Glomerular visceral epithelial cell (primary cell): ENCODE measurements around the gene PLCB2.

ENCODE experiments used
- DNase-seq: peaks from one replicate; pipeline ENCODE4 v3.0.0-alpha.2; 2016; ENCODE audit errors: extremely low spot score

The PLCB2 gene

DNA sequence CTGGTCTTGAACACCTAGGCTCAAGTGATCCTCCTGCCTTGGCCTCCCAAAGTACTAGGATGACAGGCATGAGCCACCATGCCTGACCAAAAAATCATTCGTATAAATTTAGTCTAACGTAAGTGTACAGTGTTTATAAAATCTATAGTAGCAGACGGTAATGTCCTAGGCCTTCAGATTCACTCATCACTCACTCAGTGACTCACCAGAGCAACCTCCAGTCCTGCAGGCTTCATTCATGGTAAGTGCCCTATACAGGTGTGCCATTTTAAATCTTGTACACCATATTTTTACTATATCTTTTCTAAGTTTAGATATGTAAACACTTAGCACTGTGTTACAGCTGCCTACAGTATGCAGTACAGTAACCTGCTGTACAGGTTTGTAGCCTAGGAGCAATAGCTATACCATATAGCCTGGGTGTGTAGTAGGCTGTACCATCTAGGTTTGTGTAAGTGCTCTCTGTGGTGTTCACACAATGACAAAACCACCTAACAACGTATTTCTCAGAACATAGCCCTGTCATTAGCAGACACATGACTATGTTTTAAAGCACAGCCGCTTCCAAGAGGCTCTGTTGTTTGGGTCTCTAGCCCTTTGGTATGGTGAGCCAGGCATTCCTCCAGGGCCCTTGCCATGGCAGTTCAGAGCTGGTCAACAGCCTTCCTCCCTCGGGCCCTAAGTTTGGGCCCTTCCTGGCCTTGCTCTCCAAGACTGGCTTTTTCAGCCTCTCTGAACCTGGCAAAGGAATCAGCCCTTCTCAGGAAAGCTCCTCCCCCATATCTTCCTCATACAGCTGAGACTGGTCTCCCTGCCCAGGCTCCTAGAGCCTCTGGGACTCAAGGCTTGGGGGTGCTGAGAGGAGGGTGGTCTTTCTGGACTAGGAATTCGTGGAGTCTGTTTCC is 34.9 kb upstream of the PLCB2 start:
- DNase-seq, result no peak

DNA sequence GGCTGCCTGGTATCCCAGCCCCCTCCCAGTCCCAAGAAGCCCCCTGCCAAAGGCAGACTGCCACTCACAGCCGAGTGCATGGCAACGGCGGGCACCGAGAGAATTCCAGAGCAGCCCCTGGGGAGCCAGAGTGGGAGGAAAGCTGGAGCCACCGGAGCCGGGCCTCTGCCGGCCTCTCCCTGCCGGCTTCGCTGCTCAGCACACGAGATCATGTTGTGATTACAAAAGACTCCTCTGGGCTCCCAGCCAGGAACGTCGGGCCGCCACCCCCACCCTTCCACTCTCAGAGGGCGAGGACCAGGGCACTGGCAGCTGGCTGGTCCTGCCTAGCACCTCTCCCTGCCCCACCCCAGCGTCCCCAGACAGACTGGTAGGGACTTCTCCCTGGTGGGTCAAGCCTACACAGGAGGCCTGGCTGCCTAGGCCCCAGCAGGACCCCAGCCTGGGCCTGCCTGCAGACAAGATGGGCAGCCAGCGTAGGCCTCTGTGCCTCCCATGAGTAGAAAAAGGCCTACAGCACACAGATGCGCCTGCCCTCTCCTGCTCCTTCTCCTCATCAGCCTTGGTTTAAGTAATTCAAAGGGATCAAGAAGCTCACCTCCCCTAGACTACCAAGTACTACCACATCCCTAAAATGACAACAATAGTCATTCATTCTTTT is 33.1 kb upstream of the PLCB2 start, which contains the start of gene CCDC9B:
Gene CCDC9B (minus strand): TSS at position 200 of the 661 bp plus-strand sequence. CDS start 120 bp downstream, at position 80.
- peak; percentile 91 for DNase-seq

DNA sequence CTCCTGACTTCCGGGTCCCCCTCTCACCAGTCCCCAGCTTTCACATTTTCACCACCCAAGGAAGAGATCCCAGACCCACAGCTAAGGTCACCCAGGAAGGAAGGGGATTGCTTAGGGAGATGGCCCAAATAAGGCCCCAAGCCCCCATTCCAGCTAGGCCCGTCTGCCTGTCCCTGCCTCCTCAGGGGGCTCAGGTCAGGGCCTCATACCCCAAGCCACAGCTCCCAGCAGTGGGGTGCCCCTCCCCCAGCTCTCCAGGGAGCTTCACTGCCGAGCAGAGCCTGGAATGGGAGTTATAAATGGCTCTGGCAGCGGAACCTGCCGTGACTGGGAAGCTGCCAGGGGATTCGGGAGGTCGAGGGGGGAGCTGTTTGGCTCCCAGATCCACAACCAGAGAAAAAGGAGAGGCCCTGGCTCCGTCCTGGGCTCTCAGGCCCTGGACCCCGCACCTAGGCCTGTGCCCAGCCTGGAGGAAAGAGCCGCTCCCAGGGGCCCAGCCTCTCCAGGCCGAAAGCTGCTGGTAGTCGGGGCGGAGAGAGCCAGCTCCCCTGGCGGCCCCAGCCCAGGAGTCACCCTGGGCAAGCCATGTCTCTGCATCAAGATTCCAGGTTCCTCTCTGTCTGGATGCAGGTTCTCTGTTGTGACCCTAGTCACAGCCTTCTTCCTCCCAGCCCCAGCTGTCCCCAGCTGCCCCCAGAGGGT is 32.5 kb upstream of the PLCB2 start:
- DNase-seq, result peak; percentile 60

DNA sequence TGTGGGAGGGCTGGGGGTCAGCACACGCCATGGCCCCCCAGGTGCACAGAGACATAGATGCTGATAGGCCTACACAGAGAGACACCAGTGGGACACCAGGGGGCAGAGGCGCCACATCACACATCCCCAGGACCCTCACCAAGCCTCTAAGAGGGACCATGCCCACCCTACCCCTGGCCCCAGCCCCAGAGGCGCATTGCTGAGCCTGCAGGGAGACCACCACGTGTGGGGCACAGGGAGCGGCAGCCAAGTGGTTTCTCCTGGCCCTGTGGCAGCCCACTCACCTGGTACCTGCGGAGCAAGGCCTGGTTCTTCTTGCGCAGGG is 31.8 kb upstream of the PLCB2 start:
- no peak for DNase-seq

DNA sequence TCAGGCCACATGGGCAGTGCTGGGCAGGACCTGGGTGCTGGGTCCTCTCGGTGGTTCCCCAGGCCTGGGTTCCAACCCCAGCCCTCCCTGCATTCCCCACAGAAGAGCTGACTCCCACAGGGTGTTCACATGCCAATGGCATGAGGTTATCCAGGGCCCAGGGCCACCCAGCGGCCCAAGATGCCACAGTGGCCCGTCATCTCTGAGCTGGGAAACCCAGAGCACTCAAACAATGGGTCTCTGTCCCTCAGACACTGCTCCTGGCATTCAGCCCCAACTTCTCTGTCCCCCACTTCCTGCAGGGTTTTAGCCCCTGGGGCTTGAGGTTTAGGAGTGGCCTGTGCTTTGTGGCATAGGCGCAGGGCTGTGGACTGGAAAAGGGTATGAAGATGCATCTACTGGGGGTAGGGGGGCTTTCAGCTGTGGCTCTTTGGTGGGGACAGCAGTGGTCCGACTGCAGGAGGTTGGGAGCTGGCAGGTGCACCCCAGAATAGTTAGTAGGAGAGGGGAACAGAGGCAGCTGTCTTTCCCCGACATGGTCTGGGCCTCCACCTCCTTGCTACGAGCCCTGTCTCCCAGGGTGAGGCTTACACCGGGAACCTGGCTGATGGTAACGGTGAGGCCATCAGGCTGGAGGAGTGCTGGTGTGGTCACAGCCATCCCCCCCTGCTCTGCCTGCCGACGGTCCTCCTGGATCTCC is 31.3 kb upstream of the PLCB2 start:
- DNase-seq, result peak; percentile 97

DNA sequence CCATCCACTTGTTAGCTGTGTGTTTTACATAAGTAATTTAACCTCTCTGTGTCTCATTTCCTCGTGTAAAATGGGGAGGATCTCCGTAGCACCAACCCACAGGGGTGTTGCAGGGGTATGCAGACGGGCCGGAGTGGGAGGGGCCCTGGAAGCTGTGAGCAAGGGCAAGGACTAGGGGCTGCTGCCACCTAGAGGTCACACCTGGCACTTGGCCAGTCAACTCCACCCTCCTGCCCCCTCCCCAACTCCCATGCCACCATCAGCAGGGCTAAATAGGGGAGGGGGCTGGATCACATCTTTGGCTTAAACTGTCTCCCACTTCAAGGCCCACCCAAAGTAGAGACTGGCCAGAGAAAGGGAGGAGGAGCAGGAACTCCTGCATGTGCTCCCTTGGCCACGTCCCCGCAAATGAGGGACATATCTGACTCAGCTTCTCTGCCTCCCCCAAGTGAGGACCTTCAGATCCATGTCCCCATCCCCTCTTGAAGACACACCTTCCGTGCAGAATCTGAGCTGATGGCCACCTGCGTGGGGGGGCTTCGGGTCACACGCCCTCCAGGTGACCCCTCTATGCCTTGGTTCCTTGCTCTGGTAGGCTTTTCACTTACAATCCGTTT is 30.4 kb upstream of the PLCB2 start:
- DNase-seq, result peak; percentile 83

DNA sequence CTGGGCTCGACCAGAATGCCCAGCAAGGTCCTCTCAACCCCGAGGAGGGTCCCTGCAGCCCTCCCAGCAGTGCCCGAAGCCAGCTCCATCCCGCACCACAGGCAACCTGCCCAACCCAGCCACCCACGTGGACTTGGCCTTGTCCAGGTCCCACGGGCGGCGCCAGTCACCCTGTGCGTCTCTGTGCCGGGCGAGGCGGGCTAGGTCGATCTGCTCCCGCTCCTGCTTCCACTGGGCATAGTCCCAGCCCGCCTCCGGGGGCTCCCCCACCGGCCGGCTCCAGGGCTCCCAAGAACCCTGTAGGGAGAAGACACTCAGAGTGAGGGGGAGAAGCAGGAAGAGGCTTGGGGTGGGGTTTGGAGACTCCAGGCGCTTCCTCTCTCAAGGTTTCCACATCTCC is 29.9 kb upstream of the PLCB2 start:
- DNase-seq, result no peak

DNA sequence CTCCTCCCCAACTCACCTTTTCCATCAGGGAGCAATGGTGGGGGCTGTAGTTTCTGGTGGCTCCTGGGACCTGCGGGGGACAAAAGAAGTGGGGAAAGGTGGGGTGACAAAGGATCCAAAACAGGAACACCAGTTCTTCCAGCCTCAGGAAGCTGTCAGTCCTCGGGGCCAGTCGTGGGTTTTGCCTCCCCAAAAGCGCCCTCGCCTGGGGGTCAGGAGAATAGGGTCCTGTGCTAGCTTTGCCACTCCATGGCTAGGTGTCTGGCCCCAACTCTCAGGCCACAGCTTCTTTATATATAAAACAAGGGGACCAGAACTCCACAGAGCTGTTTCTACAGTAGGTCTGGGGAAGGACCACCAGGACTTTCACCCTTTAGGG is 29.0 kb upstream of the PLCB2 start:
- no peak for DNase-seq

DNA sequence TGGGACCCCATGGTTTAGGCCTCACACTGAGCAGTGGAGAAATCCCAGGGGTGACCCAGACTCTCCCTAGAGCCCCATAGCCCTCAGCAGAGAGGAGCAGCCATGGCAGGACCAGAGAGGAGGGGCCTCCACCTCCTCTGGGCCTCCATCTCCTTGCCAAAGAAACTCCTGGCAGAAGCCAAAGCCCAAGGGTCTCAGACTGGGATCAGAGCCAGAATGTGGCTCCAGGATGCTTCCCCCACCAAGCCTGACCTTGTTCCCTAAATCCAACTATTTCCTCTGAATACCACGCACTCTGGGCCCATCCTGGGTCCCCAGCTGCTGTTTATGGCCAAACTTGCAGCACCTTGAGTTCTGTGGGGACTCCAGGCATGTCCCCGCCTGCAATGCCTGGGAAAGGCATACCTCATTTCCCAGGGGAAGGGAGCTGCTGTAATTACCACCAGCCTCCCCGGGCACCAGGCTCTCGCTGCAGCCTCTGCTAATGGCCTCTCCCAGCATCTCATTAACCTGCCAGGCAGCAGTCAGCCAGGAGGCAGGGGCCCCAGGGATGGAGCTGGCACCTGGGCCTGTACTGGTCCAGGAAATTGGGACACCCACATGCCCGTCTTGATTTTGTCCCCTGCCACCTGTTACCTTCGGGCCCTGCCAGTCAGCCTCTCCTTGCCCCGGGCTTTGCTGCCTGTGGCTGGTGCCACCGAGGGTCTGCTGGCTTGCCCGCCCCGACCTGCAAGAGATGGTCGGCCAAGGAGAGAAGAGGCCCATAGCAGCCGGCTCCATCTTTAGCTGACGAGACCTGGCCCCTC is 28.4 kb upstream of the PLCB2 start:
- no peak for DNase-seq

DNA sequence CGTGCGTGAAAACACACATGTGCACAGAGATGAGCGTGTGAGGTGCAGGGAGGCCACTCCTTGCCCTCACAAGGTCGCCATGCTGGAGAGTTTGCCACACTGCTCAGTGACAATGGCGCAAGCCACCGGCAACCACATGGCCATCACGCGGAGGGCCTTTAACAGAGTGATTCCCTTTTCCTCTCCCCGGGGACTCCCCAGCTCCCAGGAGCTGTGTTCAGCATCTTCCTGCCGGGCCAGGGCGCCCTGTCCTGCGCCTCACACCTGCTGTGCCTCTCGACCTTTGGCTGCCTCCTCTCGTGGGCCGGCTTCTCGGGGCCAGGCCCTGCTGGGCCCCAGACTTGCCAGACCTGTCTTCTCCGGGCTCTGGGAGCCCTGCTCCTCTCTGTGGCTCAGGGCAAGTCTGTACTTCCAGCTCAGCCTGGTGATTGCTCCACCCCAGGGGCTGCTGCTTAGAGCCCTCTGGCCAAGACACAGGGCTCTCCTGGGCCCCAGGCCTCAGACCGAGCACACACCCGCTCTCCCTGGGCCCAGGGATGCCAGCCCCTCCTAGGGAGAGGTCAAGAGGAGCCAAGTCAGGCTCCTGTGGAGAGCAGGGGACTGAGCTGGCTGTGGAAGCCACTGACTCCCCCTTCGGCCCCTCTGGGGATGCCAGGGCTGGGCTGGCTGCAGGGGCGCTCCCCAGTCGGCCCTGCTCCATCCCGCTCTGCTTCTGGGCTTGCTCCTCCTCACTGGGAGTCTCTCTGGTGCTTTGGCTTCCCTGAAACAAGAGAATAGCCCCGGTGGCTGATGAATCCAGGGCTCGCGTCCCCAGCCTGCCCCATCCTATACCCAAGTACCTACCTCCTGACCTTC is 27.4 kb upstream of the PLCB2 start:
- DNase-seq, result no peak

DNA sequence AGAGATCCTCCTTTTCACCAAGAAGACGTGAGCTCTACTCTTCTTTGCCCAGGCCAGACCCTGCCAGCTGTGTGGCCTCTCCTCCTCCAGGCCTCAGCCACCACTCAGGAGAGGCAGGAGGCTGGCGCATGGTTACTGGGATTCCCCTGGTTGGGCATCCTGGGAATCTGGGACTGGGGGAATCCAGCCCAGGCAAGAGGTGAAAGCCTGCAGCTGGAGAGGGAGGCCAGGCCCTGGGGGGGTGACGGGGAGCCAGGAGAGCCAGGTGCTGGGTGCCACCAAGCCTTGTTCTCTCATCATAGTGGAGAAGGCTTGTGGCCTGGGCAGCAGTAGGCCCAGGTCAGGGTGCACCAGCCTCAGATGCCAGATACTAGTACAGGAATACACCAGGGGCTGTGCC is 26.8 kb upstream of the PLCB2 start:
- DNase-seq, result no peak

DNA sequence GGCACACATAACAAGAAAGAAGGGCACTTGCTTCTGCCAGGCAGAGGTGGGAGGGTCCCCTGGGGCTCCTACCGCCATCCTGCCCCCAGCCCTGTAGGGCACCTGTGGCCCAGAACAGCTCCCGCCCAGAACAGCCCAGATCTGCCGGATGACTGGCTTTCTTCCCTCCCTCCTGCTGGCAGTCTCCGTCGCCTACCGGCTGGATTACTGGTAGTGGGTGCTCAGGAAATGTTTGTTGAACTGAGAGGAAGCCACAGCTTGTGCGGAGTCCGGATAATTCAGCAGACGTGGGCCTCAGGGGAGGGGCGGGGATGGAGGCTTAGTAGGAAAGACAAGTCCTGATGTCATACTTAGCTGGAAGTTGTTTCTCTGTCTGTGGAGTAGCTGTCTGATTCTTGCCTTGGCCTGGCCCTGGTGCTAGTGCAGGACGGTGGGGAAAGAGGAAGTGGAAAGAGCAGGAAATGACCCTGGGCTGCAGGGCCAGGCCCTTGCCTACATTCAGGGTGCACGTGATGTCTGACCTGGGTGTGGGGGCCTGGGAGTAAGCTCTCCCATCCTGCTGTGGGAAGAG is 26.3 kb upstream of the PLCB2 start:
- no peak for DNase-seq

DNA sequence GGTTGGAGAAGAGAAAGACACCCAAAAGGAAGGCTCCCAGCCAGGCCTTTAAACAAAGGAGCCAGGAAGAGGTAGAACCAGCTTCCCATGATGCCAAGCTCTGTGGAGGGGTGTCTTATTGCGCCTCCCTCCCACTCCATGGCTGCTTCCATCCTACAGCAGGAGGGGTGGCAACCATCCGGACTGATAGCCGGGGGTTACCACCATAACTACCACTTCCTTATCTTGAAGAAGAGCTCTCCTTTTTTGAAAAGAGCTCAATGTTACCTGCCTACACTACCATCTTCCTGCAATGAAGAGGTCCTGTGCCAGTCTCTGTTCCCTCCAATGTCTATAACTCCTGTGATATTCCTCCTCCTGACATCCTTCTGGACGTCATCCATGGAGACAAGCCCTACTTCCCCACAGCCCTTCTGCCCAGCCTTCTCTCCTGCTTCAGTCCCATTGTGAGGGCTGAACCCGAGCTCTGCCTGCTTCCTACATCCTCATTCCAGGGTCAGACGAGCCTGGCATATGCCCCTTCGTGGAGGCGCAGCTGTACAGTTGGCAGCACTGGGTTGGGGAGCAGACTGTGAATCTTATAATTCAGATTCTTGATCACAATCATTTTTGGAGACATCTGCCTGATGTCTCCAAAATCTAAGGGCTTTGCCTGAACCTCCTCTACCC is 24.5 kb upstream of the PLCB2 start:
- no peak for DNase-seq

DNA sequence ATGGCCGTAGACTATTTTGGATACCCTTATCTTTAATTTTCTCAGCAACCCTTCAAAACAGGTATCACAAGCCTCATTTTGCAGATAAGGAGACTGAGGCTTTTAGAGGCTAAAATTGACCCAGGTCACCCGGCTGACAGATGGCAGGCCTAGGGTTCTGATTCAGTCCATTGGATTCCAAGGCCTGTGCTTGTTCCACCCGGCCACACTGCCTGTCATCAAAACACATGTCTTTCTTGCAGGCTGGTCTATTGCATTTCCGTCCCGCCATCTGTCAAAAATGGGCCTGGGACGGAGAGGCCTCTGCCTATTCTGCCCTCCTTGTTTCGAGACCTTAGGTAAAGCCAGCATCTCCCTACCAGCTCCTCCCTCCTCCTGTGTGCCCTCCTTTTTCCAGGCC is 23.9 kb upstream of the PLCB2 start:
- DNase-seq, result no peak

DNA sequence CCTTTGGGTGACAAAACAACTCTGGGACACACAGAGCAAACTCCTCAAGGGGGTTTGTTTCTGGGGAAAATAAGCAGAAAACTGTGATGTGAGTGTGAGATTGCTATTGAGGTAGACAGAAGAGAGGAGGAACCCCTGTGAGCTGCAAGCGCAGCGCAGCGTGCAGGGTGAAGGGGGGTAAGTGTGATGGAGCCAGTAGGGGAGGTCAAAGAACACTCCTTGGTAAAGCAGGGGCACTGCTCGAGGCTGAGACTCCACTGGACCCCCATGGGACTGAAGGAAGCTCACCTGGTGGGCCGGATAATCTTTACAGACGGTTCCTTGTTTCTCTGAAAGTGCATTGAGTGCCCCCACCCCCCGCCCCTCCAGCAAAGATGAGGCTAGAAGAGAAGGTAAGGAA is 23.3 kb upstream of the PLCB2 start:
- DNase-seq, result no peak

DNA sequence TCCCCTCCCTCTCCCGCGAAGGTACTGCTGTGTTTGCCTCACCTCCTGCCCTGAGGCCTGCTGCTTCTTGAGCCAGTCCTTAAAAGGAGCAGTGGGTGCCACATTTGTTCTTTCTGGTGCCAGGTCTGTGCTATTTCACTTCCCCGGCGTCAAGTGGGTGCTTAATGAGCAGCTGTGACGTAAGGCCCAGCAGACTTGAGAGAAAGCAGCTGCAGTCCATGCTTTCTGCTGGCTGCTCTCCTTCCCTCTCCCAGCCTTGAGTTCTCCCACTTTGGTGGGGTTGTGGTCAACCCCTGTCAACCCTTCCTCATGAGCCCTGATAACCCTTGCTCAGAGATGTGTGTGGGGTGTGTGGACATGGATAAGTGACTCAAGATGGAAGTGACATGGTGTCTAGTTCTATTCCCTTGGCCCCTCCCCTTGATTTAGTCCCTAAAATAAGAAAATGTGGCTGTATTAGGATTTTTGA is 22.7 kb upstream of the PLCB2 start:
- DNase-seq, result no peak

DNA sequence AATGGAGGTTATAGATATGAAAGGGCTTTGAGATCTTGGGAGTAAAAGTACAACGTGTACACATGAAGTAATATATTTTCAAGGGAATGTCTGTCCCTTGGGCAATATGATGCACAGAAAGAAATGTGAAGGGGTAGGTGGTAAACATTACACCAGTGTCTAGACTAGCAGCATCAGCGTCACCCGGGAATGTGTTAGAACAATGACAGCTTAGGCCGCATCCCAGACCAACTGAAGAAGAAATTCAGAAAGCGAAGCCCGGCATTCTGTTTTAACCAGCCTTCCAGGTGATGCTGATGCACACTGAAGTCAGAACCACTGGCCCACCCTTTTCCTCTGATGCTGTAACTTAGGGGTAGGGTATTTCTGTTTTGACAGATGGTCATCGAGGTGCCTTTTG is 22.1 kb upstream of the PLCB2 start:
- DNase-seq, result no peak

DNA sequence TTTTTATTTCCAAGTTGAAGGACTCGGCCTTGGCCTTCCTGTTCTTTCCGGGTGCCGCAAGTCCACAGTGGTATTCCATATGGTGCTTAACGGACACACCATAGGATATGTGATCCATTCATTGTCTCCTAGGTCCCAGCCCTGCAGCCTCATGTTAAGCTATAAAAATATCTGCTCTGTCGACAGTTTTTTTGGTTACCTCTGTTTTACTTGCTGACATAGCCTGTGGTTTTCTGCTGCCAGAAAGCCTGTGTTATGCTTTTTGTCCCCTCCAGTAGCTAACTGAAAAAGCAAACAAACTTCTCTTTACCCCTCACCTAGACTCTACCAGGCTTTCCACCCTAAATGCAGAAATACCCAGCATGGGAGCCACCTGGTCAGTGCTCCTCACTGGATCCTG is 21.0 kb upstream of the PLCB2 start:
- DNase-seq, result no peak

DNA sequence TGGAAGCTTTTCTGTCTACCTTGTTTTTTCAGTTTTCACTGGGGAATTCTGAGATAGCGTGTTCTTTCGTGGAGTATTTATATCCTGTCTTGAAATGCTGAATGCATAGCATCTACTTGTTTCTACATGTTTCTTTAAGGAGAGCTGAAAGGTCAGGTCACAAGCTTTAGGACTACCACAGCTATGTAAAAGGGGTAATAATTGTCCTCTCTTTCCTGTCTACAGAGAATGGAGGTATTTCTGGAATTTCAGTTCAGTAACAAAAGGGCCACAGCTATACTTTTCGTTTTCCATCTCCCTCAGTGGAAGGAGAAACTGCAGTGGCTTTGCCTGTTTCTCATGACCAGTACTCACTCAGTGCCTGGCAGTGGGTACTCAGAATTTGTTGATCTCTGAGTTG is 20.4 kb upstream of the PLCB2 start:
- DNase-seq, result peak; percentile 32
